Measurements from ENCODE around the gene OSBPL1A.

GRCh38 chr18:24413148-24413547 is 15.5 kb upstream of the OSBPL1A start:
- TF ChIP-seq POLR2A (IDR thresholded peaks at IDR 0.05) (no peak), CTCF (IDR thresholded peaks at IDR 0.05) (no peak)

Measured in esophagus squamous epithelium (tissue), 4 donors.